ENCODE measurements around the gene ARSB. TPM values are rescaled to one million over a fixed set of nuclear protein-coding genes. Genes with fewer than 3 reads are reported as not detected.

Gene ARSB
- total and polyA plus RNA-seq, 12 donors, result 1.7 to 21.4 (median 14.1) TPM

DNA sequence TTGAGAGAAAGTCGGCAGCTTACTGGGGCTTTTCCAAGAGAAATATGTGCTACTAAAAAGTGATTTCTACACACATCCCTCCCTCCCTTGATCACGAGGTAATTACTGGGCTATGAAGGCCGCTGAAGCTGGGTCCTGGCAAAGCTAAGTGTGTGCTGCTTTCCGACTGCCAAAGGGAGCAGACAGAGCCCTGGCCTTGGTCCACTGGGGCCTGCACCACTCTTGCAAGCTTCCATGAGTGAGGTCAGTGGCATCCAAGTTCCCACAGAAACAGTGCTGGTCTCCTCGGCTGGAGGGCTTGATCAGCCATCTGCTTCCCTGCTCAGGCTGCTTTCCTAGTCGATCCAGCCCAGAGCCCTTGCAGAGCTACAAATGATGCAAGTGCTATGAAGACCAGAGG, 181.8 kb downstream of the ARSB start:
- no peaks in the 10 kb centered on the region for H3K27me3 ChIP-seq
- no peaks in the 10 kb centered on the region for H3K9me3 ChIP-seq
- H3K36me3 ChIP-seq, result no peaks in the 10 kb centered on the region
- 67 to 69% methylated on average over 6 of the region's 6 CpGs for WGBS, 2 donors
- peaks cover 0 to 41% (median 3%) of the 10 kb centered on the region in 9 donors for H3K4me1 ChIP-seq
- intact Hi-C loops (cut with DNase I), result loop anchor here in 1 of 10 donors (10.0 kb wide), 1 partner anchor 81 kb away; no protein-coding TSS in a partner anchor
- ATAC-seq, result peak; percentile 72 to 92 (median 82)
- H3K4me3 ChIP-seq, result no peak overlapping the region
- peak; percentile 56 to 75 for DNase-seq
- H3K27ac ChIP-seq, result peak overlapping the region in 4 of 10 donors; percentile 8 to 53 (median 28)
- TF ChIP-seq, protein P1, sequence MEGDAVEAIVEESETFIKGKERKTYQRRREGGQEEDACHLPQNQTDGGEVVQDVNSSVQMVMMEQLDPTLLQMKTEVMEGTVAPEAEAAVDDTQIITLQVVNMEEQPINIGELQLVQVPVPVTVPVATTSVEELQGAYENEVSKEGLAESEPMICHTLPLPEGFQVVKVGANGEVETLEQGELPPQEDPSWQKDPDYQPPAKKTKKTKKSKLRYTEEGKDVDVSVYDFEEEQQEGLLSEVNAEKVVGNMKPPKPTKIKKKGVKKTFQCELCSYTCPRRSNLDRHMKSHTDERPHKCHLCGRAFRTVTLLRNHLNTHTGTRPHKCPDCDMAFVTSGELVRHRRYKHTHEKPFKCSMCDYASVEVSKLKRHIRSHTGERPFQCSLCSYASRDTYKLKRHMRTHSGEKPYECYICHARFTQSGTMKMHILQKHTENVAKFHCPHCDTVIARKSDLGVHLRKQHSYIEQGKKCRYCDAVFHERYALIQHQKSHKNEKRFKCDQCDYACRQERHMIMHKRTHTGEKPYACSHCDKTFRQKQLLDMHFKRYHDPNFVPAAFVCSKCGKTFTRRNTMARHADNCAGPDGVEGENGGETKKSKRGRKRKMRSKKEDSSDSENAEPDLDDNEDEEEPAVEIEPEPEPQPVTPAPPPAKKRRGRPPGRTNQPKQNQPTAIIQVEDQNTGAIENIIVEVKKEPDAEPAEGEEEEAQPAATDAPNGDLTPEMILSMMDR (IDR thresholded peaks at IDR 0.05), result no peak

DNA sequence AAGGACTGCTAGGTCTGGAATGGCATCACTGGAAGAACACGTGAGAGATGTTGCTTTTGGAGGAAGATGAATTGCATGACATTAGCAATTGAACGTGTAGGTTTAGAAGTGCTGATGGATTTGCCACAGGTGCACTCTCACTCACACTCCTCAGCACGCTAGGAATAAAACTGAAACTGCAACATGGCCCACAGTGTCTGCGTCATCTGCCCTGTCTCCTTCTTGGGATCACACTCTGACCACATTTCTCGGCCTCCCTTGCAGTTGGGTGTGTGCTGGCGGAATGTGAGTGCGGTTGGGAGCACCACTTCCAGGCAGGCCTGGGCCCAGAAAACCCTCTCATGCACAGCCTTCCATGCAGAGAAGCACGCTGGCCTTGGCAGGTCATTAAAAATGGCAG, 183.7 kb downstream of the ARSB start:
- H3K36me3 ChIP-seq, result no peaks in the 10 kb centered on the region
- H3K4me1 ChIP-seq, result peaks cover 0 to 34% (median 0%) of the 10 kb centered on the region in 9 donors
- H3K27ac ChIP-seq, result no peak overlapping the region
- intact Hi-C loops (cut with DNase I), result loop anchor here in 1 of 10 donors (10.0 kb wide), 1 partner anchor 83 kb away; no protein-coding TSS in a partner anchor
- no peaks in the 10 kb centered on the region for H3K9me3 ChIP-seq
- TF ChIP-seq, protein P1 (IDR thresholded peaks at IDR 0.05), result no peak
- H3K27me3 ChIP-seq, result no peaks in the 10 kb centered on the region
- 95 to 98% methylated on average over 8 of the region's 8 CpGs for WGBS, 2 donors
- DNase-seq, result no peak
- H3K4me3 ChIP-seq, result no peak overlapping the region
- ATAC-seq, result no peak

DNA sequence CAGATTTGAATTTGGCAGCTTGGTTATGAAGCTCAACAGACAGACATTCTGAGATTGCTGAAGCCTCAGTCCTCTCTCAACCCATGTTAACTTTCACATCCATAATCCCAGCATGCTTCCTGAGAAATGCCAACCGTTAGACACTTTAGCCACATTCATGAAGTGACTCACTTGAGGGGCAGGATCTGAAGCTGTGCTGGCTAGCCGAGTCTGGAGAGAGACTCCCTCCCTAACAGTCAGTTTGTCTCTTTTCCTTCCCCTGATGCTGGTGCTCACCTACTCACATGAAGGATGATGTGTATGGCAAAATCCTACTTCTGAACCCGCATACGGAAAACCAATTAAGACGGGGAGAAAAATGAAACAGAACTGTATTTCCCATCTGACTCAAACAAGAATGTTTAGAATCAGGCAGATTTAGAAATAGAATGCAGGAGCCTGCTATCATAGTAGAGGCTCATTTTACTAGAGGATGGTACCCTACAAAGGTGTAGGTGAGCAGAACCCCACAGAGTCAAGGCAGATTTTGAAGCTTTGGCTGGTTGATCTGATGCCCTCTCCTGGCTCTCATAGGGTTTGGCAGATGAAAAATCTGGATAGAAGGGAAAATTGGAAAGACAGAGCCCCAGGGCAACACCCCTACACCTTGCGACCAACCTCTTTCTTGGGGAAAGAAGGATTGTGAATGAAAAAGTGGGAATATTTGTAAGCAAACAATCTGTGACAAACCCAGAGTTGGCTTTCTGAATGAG, 185.7 kb downstream of the ARSB start:
- H3K4me1 ChIP-seq, result peaks cover 0 to 35% (median 0%) of the 10 kb centered on the region in 9 donors
- no peak overlapping the region for H3K4me3 ChIP-seq
- peak overlapping the region in 4 of 10 donors; percentile 11 to 52 (median 40) for H3K27ac ChIP-seq
- TF ChIP-seq, protein P1 (IDR thresholded peaks at IDR 0.05), result no peak
- H3K36me3 ChIP-seq, result no peaks in the 10 kb centered on the region
- WGBS, 2 donors, result 69 to 87% methylated on average over 6 of the region's 6 CpGs
- ATAC-seq (peak in 1 of 8 donors; percentile 34), DNase-seq (no peak)
- H3K9me3 ChIP-seq, result no peaks in the 10 kb centered on the region
- intact Hi-C loops (cut with DNase I), result loop anchor here in 1 of 10 donors (10.0 kb wide), 1 partner anchor 85 kb away; no protein-coding TSS in a partner anchor
- no peaks in the 10 kb centered on the region for H3K27me3 ChIP-seq

DNA sequence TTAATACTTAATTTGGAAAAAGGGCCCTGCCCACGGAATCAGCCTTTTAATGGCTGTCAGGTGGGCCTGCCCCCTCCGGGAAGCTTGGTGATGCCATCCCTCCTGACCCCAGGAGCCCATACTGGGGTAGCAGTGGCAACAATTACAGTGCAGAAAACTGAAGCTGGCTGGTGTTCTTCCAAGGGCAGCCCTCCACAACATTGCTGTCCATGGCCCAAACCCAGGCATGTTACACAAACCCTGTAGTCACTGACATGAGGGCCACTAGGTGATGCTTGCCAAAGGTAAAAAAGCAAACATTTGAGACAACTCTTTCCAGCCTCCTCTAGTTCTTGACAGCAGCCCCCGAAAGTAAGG, 186.5 kb downstream of the ARSB start:
- no peaks in the 10 kb centered on the region for H3K36me3 ChIP-seq
- ATAC-seq, result no peak
- H3K4me3 ChIP-seq, result no peak overlapping the region
- intact Hi-C loops (cut with DNase I), result no loop called here
- peaks cover 0 to 29% (median 0%) of the 10 kb centered on the region in 9 donors for H3K4me1 ChIP-seq
- DNase-seq, result no peak
- no peaks in the 10 kb centered on the region for H3K9me3 ChIP-seq
- 86 to 88% methylated on average over 3 of the region's 3 CpGs for WGBS, 2 donors
- H3K27me3 ChIP-seq, result no peaks in the 10 kb centered on the region
- peak overlapping the region in 4 of 10 donors; percentile 11 to 52 (median 40) for H3K27ac ChIP-seq
- TF ChIP-seq, protein P1 (IDR thresholded peaks at IDR 0.05), result no peak

Measured in heart right ventricle (tissue), 16 donors.